GM12878 (cell line): ENCODE results near the gene IQGAP2. TPM values are rescaled to one million over a fixed set of nuclear protein-coding genes. Genes with fewer than 3 reads are reported as not detected.

ENCODE experiments used
- ATAC-seq: fragments of 200-7000 bp; cut with Tn5 transposase; 3 replicates; pipeline ENCODE4 v1.9.1; 2020; ENCODE audit warnings: mild to moderate bottlenecking, moderate library complexity
- BruUV-seq: library from RNA; stranded (reverse); fragments of 400-500 nt; replicated peaks from 2 replicates; lab custom pipeline; 2021; lab: Mats Ljungman, UMichigan
- CTCF ChIA-PET: fragments of 300-600 bp; sonication (Branson Sonifier 250); formaldehyde crosslinking; extraction: SDS; loops from one replicate; lab custom pipeline; 2021; ENCODE audit warnings: inconsistent platforms; lab: Yijun Ruan, JAX
- POLR2A ChIA-PET: fragments of 350-600 bp; formaldehyde crosslinking; extraction: SDS; loops from one replicate; lab custom pipeline; 2021; ENCODE audit warnings: inconsistent platforms; lab: Charles Lee
- RAD21 ChIA-PET: fragments of 300-600 bp; sonication (Branson Sonifier 250); formaldehyde crosslinking; loops from one replicate; lab custom pipeline; 2023; ENCODE audit warnings: antibody characterized with exemption; ENCODE audit not compliant: unreplicated experiment; lab: Charles Lee
- SMC1A ChIA-PET: fragments of 300-600 bp; sonication (Branson Sonifier 250); formaldehyde crosslinking; loops from one replicate; lab custom pipeline; 2023; ENCODE audit not compliant: unreplicated experiment, uncharacterized antibody; lab: Charles Lee
- DNase-seq: peaks from one replicate; pipeline ENCODE4 v3.0.0-alpha.2; 2011; ENCODE audit warnings: low read depth, low spot score
- FAIRE-seq: peaks from 3 replicates; lab custom pipeline; 2011; peaks lifted over from hg19 to GRCh38; lab: Jason Lieb, UNC
- H2AFZ ChIP-seq: 2 replicates; pipeline ENCODE4 v1.6.0; 2011; ENCODE audit warnings: low read depth, low read length, control low read depth; ENCODE audit not compliant: control insufficient read depth
- H3K27ac ChIP-seq: 2 replicates; pipeline ENCODE4 v1.5.1; 2011; ENCODE audit warnings: control low read depth; ENCODE audit not compliant: control insufficient read depth, insufficient read depth
- H3K27me3 ChIP-seq, 2 experiments: replicated peaks in 1 of 2; 2 replicates each; pipeline versions ENCODE4 v1.6.0 to v1.6.1; 2011; ENCODE audit warnings: low read length in 1 of 2; ENCODE audit not compliant: control insufficient read depth in 2 of 2, insufficient read depth in 2 of 2
- H3K36me3 ChIP-seq, 2 experiments: 2 replicates each; pipeline ENCODE4 v1.5.1; 2011; ENCODE audit warnings: low read length in 1 of 2; ENCODE audit not compliant: control insufficient read depth in 2 of 2, insufficient read depth in 2 of 2
- H3K4me1 ChIP-seq: 2 replicates; pipeline ENCODE4 v1.6.1; 2011; ENCODE audit warnings: mild to moderate bottlenecking, low read length, moderate library complexity, mixed read lengths; ENCODE audit not compliant: control insufficient read depth, insufficient read depth
- H3K4me2 ChIP-seq: 2 replicates; pipeline ENCODE4 v1.6.0; 2011; ENCODE audit warnings: control low read depth; ENCODE audit not compliant: control insufficient read depth, insufficient read depth
- H3K4me3 ChIP-seq: fragments of 200-600 bp; sonication (generic); 2 replicates; pipeline ENCODE4 v1.5.1; 2016
- H3K79me2 ChIP-seq: 2 replicates; pipeline ENCODE4 v1.6.0; 2011; ENCODE audit warnings: low read length; ENCODE audit not compliant: control insufficient read depth, insufficient read depth
- H3K9ac ChIP-seq: 2 replicates; pipeline ENCODE4 v1.8.0; 2011; ENCODE audit warnings: low read length, control low read depth, mixed read lengths; ENCODE audit not compliant: control insufficient read depth, insufficient read depth
- H3K9me3 ChIP-seq: replicated peaks from 3 replicates; pipeline ENCODE4 v1.5.1; 2011; ENCODE audit warnings: mild to moderate bottlenecking, low read length; ENCODE audit not compliant: control insufficient read depth, insufficient read depth
- H4K20me1 ChIP-seq: 2 replicates; pipeline ENCODE4 v1.6.0; 2011; ENCODE audit not compliant: control insufficient read depth, insufficient read depth
- KAT2A ChIP-seq: conservative IDR thresholded peaks from 2 replicates; pipeline ENCODE4 v1.6.1; 2011; ENCODE audit warnings: low read depth, low read length; ENCODE audit not compliant: control insufficient read depth
- POLR2A ChIP-seq: IDR thresholded peaks from 2 replicates; pipeline ENCODE4 v1.6.1; 2011; ENCODE audit warnings: low read depth, mild to moderate bottlenecking, low read length
- SMARCA5 ChIP-seq: fragments of 450-650 bp; IDR thresholded peaks from 2 replicates; pipeline ENCODE4 v1.6.1; 2017; ENCODE audit warnings: mild to moderate bottlenecking
- ZNF217 ChIP-seq: fragments of 450-650 bp; IDR thresholded peaks from 2 replicates; pipeline ENCODE4 v1.6.1; 2017; ENCODE audit warnings: antibody characterized with exemption, mild to moderate bottlenecking
- ZNF24 ChIP-seq: fragments of 450-650 bp; IDR thresholded peaks from 2 replicates; pipeline ENCODE4 v1.6.1; 2017; ENCODE audit warnings: antibody characterized with exemption, mild to moderate bottlenecking
- WGBS: methylation state at CpG from one replicate; pipeline ENCODE4 v1.1.6; 2016; ENCODE audit warnings: low lambda C conversion rate; ENCODE audit not compliant: insufficient replicate concordance, insufficient coverage; ENCODE audit errors: missing lambda C conversion rate; 5-methylcytosine and 5-hydroxymethylcytosine counted together
- in situ Hi-C: fragments of 300-500 bp; cut with MboI; formaldehyde crosslinking; loops from 9 replicates; pipeline ENCODE4 v1.14.3; 2018; ENCODE audit warnings: mixed read lengths
- intact Hi-C: fragments of 100-400 bp; cut with micrococcal nuclease; formaldehyde crosslinking; loops from one replicate; pipeline ENCODE4 v1.14.2; 2022; ENCODE audit not compliant: unreplicated experiment
- polyA plus RNA-seq, 11 experiments: library from polyadenylated mRNA; depleted of rRNA in 4 of 11; unstranded in 6 of 11; stranded (reverse) in 5 of 11; fragments of >200 nt; fragmentation: Nextera tagmentation in 4 of 11; fragmentation: Illumina TruSeq in 1 of 11; extraction: Ambion mirVana in 4 of 11; extraction: Trizol in 1 of 11; gene quantifications; 1 replicate in 1 of 11; 2 replicates in 10 of 11; pipeline versions ENCODE4 v1.2.1 to v1.2.3, GENCODE V29; 2011 to 2016; ENCODE audit warnings: inconsistent platforms in 2 of 11, missing spikeins in 2 of 11, low read depth in 1 of 11
- total RNA-seq, 4 experiments: library from RNA; depleted of rRNA in 3 of 4; stranded (reverse); fragments of >200 nt in 3 of 4; fragmentation: Illumina TruSeq in 1 of 4; extraction: Trizol in 1 of 4; gene quantifications; 2 replicates each; pipeline versions ENCODE4 v1.2.1 to v1.2.3, GENCODE V29; 2013 to 2021
- TF ChIP-seq, protein P1 (sequence below): fragments of 450-650 bp; IDR thresholded peaks from 2 replicates; pipeline ENCODE4 v1.6.1; 2016; ENCODE audit warnings: mild to moderate bottlenecking, moderate library complexity, borderline replicate concordance
- TF ChIP-seq, protein P2 (sequence below): fragments of 450-650 bp; IDR thresholded peaks from 2 replicates; pipeline ENCODE4 v1.6.1; 2016; ENCODE audit warnings: mild to moderate bottlenecking

Gene IQGAP2
- total and polyA plus RNA-seq, 10 of the 15 experiments (the other 5 are each of a cell fraction or from before 2014, with no cell fraction given), result 14.5 to 41.4 (median 21.8) TPM

DNA sequence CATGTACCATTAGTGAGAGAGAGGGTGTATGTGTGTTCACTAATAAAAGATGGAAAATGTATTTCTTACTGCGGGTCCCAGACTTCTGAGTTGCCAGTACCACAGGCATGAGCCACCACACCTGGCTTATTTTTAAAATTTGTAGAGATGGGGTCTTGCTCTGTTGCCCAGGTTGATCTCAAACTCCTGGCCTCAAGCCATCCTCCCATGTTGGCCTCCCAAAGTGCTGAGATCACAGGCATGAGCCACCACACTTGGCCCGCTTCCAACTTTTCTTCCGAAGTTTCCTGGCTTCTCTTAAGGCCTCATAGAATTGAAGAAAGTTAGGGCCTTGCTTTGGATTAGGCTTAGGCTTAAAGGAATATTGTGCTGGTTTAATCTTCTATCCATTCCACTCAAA is 260.5 kb downstream of the IQGAP2 start (continued):
- TF ChIP-seq KAT2A, result no peak
- no peak for TF ChIP-seq SMARCA5
- no peak for TF ChIP-seq ZNF24
- TF ChIP-seq, all 136 proteins: peak for 0

GRCh38 chr5:76664079-76664478 is 261.0 kb downstream of the IQGAP2 start:
- SMC1A ChIA-PET, result interaction anchor here (0.6 to 1.5 kb wide), 2 partner anchors 38 to 110 kb away, joined by 3 to 4 read pairs; no protein-coding TSS in a partner anchor
- H3K36me3 ChIP-seq, result no peaks in the 10 kb centered on the region
- no peaks in the 10 kb centered on the region for H4K20me1 ChIP-seq
- no peak overlapping the region for H3K4me2 ChIP-seq
- CTCF ChIA-PET, result interaction anchor here (0.6 kb wide), 1 partner anchor 10 kb away, joined by 3 read pairs; no protein-coding TSS in a partner anchor
- BruUV-seq, result no TSS peak
- H3K27me3 ChIP-seq, result no peaks in the 10 kb centered on the region
- no peak overlapping the region for H2AFZ ChIP-seq
- H3K9me3 ChIP-seq, result no peaks in the 10 kb centered on the region
- FAIRE-seq (no peak), DNase-seq (no peak), ATAC-seq (no peak; the same call in 2 of the 3 replicates)
- intact Hi-C loops (loop anchor here (10.0 kb wide), 1 partner anchor 1299 kb away; no protein-coding TSS in a partner anchor), in situ Hi-C loops (no loop called here)
- no peaks in the 10 kb centered on the region for H3K4me1 ChIP-seq
- 91% methylated on average over 6 of the region's 6 CpGs for WGBS
- POLR2A ChIA-PET, result no interaction called here
- no peak for TF ChIP-seq POLR2A
- H3K9ac ChIP-seq, result no peak overlapping the region
- H3K79me2 ChIP-seq, result no peaks in the 10 kb centered on the region
- RAD21 ChIA-PET, result no interaction called here
- H3K4me3 ChIP-seq, result no peak overlapping the region
- H3K27ac ChIP-seq, result no peak overlapping the region

- CTCF ChIA-PET, result no interaction called here
- POLR2A ChIA-PET, result no interaction called here
- no peaks in the 10 kb centered on the region for H3K79me2 ChIP-seq
- intact Hi-C loops, result loop anchor here (10.0 kb wide), 1 partner anchor 1303 kb away; no protein-coding TSS in a partner anchor
- no peaks in the 10 kb centered on the region for H3K9me3 ChIP-seq
- FAIRE-seq (no peak), ATAC-seq (no peak), DNase-seq (no peak)
- H3K4me1 ChIP-seq, result no peaks in the 10 kb centered on the region
- BruUV-seq, result no TSS peak
- 38% methylated on average over 1 of the region's 2 CpGs for WGBS
- RAD21 ChIA-PET, result interaction anchor here (0.6 kb wide), 1 partner anchor 396 kb away, joined by 3 read pairs; no protein-coding TSS in a partner anchor
- no peak overlapping the region for H2AFZ ChIP-seq
- no peaks in the 10 kb centered on the region for H4K20me1 ChIP-seq
- no peak overlapping the region for H3K27ac ChIP-seq
- in situ Hi-C loops, result no loop called here
- H3K27me3 ChIP-seq, result no peaks in the 10 kb centered on the region
- H3K36me3 ChIP-seq, result peaks cover 0 to 2% of the 10 kb centered on the region in 2 experiments; a peak in 1 of 4 replicates
- no peak overlapping the region for H3K4me2 ChIP-seq
- no peak overlapping the region for H3K9ac ChIP-seq
- SMC1A ChIA-PET, result interaction anchor here (1.1 to 2.5 kb wide), 6 partner anchors 9 to 107 kb away, joined by 3 to 8 read pairs (median 4); no protein-coding TSS in a partner anchor
- H3K4me3 ChIP-seq, result no peak overlapping the region
- TF ChIP-seq ZNF217, result no peak
- TF ChIP-seq, protein P1, sequence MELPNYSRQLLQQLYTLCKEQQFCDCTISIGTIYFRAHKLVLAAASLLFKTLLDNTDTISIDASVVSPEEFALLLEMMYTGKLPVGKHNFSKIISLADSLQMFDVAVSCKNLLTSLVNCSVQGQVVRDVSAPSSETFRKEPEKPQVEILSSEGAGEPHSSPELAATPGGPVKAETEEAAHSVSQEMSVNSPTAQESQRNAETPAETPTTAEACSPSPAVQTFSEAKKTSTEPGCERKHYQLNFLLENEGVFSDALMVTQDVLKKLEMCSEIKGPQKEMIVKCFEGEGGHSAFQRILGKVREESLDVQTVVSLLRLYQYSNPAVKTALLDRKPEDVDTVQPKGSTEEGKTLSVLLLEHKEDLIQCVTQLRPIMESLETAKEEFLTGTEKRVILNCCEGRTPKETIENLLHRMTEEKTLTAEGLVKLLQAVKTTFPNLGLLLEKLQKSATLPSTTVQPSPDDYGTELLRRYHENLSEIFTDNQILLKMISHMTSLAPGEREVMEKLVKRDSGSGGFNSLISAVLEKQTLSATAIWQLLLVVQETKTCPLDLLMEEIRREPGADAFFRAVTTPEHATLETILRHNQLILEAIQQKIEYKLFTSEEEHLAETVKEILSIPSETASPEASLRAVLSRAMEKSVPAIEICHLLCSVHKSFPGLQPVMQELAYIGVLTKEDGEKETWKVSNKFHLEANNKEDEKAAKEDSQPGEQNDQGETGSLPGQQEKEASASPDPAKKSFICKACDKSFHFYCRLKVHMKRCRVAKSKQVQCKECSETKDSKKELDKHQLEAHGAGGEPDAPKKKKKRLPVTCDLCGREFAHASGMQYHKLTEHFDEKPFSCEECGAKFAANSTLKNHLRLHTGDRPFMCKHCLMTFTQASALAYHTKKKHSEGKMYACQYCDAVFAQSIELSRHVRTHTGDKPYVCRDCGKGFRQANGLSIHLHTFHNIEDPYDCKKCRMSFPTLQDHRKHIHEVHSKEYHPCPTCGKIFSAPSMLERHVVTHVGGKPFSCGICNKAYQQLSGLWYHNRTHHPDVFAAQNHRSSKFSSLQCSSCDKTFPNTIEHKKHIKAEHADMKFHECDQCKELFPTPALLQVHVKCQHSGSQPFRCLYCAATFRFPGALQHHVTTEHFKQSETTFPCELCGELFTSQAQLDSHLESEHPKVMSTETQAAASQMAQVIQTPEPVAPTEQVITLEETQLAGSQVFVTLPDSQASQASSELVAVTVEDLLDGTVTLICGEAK, result no peak
- TF ChIP-seq, protein P2, sequence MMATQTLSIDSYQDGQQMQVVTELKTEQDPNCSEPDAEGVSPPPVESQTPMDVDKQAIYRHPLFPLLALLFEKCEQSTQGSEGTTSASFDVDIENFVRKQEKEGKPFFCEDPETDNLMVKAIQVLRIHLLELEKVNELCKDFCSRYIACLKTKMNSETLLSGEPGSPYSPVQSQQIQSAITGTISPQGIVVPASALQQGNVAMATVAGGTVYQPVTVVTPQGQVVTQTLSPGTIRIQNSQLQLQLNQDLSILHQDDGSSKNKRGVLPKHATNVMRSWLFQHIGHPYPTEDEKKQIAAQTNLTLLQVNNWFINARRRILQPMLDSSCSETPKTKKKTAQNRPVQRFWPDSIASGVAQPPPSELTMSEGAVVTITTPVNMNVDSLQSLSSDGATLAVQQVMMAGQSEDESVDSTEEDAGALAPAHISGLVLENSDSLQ, result no peak
These were observed 264.4 kb downstream of the IQGAP2 start for GRCh38 chr5:76667495-76667894.
